GM12892 (cell line): Measurements from ENCODE around the gene ZNF710.

ENCODE experiments used
- DNase-seq: peaks from one replicate; pipeline ENCODE4 v3.0.0; 2011; ENCODE audit not compliant: insufficient read length
- FAIRE-seq: peaks from 2 replicates; lab custom pipeline; 2011; peaks lifted over from hg19 to GRCh38; lab: Jason Lieb, UNC
- POLR2A ChIP-seq: IDR thresholded peaks from 2 replicates; pipeline ENCODE4 v1.6.1; 2011; ENCODE audit warnings: low read depth, low read length, control low read depth
- POLR2AphosphoS5 ChIP-seq: IDR thresholded peaks from 2 replicates; pipeline ENCODE4 v1.6.1; 2011; ENCODE audit warnings: low read depth, low read length, control low read depth
- TAF1 ChIP-seq: IDR thresholded peaks from 2 replicates; pipeline ENCODE4 v1.6.1; 2011; ENCODE audit warnings: low read depth, mild to moderate bottlenecking, control low read depth, low read length, borderline replicate concordance

Gene ZNF710

DNA sequence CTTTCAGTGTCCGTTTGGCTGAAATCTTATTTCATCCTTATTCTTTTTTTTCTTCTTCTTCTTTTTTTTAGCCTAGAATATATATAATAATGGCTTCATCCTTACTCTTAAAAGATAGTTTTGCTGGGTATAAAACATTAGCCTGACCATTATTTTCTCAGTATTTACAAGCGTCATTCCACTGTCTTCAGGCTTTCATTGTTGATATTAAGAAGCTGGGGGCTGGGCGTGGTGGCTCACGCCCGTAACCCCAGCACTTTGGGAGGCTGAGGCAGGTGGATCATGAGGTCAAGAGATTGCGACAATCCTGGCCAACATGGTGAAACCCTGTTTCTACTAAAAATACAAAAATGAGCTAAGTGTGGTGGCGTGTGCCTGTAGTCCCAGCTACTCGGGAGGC is 10.6 kb downstream of the ZNF710 start:
- DNase-seq (no peak), FAIRE-seq (no peak)
- TF ChIP-seq TAF1 (no peak), POLR2AphosphoS5 (no peak), POLR2A (no peak)

DNA sequence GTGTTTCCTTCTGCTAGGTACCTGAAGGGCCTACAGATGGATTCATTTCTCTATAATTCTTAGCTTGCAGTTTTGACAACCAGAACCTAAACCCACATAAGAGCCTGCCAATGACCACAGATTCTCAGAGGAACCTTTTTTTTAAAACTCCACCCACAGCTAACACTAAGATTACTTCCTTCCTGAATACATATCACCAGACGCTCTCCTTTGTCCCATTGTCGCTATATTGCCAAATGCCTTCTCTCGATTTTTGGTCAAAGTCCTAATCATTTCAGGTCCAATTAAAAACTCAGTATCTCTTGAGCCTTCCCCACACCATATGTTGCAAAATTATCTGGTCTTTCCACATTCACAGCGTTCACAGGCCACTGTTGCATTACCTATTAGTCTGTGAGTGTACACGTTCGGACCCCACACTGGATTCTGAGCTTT is 12.4 kb downstream of the ZNF710 start:
- TF ChIP-seq POLR2A (no peak), TAF1 (no peak), POLR2AphosphoS5 (no peak)
- no peak for FAIRE-seq
- no peak for DNase-seq

GRCh38 chr15:90015294-90015693 is 14.2 kb downstream of the ZNF710 start:
- no peak for TF ChIP-seq POLR2AphosphoS5
- no peak for TF ChIP-seq POLR2A
- no peak for TF ChIP-seq TAF1
- no peak for DNase-seq
- no peak for FAIRE-seq

- no peak for FAIRE-seq
These were observed 14.6 kb downstream of the ZNF710 start for GRCh38 chr15:90015749-90016148.

DNA sequence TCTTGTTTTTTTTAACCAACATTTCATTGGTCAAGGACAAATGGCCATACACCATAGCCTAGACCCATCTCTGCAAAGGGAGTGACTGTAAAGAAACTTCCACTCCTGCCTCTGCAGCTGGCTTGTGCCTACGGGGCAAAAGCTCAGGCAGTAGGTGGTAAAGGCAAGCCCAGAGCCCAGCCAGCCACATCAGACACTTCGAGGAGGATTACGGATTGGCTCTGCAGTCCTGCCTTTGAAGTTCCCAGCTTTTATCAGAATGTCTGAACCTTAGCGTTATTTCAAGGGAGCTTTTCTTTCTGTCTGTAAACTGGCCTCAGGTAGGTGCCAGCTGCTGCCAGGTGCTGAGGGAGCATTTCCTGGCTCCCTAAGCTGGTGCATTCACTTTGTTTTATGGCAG is 15.6 kb downstream of the ZNF710 start:
- TF ChIP-seq TAF1 = no peak
- no peak for TF ChIP-seq POLR2AphosphoS5
- TF ChIP-seq POLR2A = no peak
- no peak for DNase-seq
- no peak for FAIRE-seq

More at GRCh38 chr15:90015749-90016148, 14.6 kb downstream of the ZNF710 start:
- TF ChIP-seq POLR2AphosphoS5 (no peak), POLR2A (no peak), TAF1 (no peak)
- no peak for DNase-seq

DNA sequence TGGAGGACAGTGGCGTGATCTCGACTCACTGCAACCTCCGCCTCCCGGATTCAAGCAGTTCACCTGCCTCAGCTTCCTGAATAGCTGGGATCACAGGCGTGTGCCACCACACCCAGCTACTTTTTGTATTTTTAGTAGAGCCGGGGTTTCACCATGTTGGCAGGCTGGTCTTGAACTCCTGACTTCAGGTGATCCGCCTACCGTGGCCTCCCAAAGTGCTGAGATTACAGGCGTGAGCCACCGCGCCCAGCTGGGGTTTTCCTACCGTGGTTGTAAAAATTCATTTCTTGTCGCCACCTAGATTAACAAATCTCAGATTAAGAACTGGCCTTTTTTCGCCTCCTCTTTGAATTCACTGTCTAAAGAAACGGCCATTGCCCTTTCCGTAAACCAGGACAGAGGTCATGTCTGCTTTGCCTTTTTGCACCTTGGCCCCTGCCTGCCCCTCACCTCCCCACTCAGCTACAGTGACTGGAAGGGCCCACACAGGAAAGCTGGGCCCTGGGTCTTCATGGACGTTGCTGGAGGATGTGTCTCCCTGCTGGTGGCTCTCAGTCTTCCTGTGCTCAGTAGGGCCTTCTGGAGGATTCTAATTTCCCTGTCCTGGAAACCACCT is 17.2 kb downstream of the ZNF710 start:
- FAIRE-seq = no peak
- DNase-seq = no peak
- TF ChIP-seq POLR2A = no peak
- TF ChIP-seq POLR2AphosphoS5 = no peak
- TF ChIP-seq TAF1 = no peak

DNA sequence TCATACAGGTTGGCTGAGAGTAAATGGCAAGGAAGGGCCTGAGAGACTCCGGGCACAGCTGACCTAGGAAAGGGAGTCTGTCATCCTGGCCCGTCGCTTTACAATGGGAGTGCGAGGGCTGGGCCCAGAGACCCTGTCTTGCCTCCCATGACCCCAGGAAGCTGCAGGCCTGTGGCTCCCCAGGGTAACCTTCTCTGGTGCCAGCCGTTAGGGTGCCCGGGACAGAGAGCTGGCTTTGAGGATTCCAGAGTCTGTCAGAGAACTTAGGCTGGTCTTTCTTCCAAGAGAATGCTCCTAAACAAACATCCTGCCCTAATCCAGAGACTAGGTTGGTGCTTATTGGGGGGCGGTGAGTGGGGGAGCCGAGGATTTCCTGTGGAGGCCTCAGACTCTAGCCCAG is 18.5 kb downstream of the ZNF710 start:
- TF ChIP-seq POLR2AphosphoS5 = no peak
- TF ChIP-seq TAF1 = no peak
- no peak for TF ChIP-seq POLR2A
- FAIRE-seq (no peak), DNase-seq (no peak)

GRCh38 chr15:90020021-90020735 is 19.1 kb downstream of the ZNF710 start:
- TF ChIP-seq POLR2AphosphoS5 (no peak), TAF1 (no peak), POLR2A (no peak)
- DNase-seq = no peak

GRCh38 chr15:90020936-90021507 is 19.9 kb downstream of the ZNF710 start:
- FAIRE-seq (no peak), DNase-seq (no peak)
- TF ChIP-seq TAF1 (no peak), POLR2AphosphoS5 (no peak), POLR2A (no peak)

More at GRCh38 chr15:90020021-90020735, 19.1 kb downstream of the ZNF710 start:
- no peak for FAIRE-seq

DNA sequence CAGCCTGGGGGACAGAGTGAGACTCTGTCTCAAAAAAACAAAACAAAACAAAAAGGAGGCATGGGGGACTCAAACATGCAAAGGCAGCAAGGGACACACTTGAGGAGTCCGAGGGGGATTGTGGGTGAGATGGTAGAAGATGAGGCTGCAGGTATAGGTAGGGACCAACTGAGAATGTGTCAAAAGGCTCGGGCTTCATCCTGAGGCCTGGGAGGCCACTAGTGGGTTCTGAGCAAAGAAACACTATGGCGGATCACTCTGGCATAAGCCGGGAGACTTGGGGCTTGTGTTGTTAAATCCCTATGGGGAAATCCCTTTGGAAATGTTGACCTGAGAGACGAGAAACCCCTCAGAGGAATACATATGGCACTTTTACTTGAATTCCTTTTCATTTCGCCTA is 21.2 kb downstream of the ZNF710 start:
- FAIRE-seq (no peak), DNase-seq (no peak)
- TF ChIP-seq POLR2AphosphoS5 = no peak
- no peak for TF ChIP-seq POLR2A
- no peak for TF ChIP-seq TAF1

DNA sequence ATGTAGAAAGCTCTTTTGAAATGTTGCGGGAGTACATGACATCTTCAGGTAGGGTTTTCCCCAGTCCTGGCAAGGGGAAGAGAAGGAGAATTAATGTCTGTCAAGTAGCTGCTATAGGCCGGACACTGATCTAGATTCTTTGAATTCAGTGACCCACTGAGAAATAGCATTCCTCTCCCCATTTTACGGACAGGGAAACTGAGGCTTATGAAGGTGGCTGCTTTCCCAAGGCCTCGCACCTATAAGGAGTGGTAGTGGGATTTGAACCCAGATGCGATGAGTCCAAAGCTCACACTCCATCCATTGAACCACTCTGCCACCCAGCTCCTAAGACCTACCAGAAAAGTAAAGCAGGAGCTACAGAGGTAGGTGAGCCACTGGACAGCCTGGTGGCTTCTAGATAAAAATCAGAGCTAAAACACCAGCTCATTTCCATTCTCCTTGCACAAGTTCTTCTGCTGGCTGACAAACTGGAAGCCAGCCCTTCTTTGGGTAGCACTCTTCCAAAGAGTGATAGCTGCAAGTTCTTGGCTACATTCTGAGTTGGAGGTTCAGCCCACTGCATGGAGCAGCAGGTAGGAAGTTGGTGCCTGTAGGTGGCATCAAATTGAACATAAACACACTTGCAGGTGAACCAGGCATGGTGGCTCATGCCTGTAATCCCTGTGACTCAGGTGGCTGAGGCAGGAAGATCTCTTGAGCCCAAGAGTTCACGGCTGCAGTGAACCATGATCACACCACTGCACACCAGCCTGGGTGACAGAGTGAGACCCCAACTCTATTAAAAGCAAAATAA is 22.0 kb downstream of the ZNF710 start:
- DNase-seq (no peak), FAIRE-seq (no peak)
- TF ChIP-seq TAF1 (no peak), POLR2AphosphoS5 (no peak), POLR2A (no peak)

DNA sequence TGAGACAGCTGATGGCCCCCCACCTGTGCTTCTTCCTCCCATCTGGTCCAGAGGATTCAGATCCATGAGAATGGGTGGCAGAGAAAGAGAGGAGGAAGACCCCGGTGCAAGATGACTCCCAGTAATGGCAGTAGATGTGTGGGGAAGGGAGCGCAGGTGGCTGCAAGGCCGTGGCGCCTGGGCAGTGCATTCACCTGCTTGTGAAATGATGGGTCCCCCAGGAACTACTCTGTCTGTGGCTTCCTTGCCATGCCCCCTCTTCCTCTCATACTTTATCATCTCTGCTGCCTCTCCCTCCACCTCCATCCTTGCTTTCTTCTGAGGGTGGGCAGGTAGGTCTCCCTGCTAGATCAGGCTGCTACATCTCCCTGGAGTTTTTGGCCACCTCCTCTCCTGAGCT is 23.3 kb downstream of the ZNF710 start:
- no peak for TF ChIP-seq TAF1
- no peak for TF ChIP-seq POLR2A
- no peak for TF ChIP-seq POLR2AphosphoS5
- no peak for FAIRE-seq
- DNase-seq = no peak
